ENCODE results near the gene GPNMB. TPM values are rescaled to one million over a fixed set of nuclear protein-coding genes. Genes with fewer than 3 reads are reported as not detected.

Gene GPNMB
- total and polyA plus RNA-seq, 2 of the 13 experiments (the other 11 are each of a cell fraction or from before 2014, with no cell fraction given): 1.1 to 1.6 TPM

- TF ChIP-seq NFYC (CRISPR knock-in tag; IDR thresholded peaks at IDR 0.05) (peak; percentile 60; the same call in 1 of the 2 replicates), KDM4B (CRISPR knock-in tag; IDR thresholded peaks at IDR 0.05) (no peak), ZNF674 (CRISPR knock-in tag; IDR thresholded peaks at IDR 0.05; ENCODE audit: low read depth) (no peak), SSRP1 (CRISPR knock-in tag; IDR thresholded peaks at IDR 0.05) (no peak), MYC (CRISPR knock-in tag; IDR thresholded peaks at IDR 0.05; ENCODE audit: borderline replicate concordance) (no peak), NFYB (CRISPR knock-in tag; IDR thresholded peaks at IDR 0.05) (0 out of 2 replicates have a peak, but pooled peaks have one; percentile 48), HNRNPK (IDR thresholded peaks at IDR 0.05; ENCODE audit: low read depth, low read length, poor library complexity, severe bottlenecking) (peak; percentile 93)
Observed at GRCh38 chr7:23285657-23286646, 39.4 kb downstream of the GPNMB start (continued).

GRCh38 chr7:23287612-23288011 lies 41.0 kb downstream of the GPNMB start:
- Histone ChIP-seq H3K79me2 (ENCODE audit: insufficient read depth, low read length) (no peaks in the 10 kb centered on the region), H4K20me1 (ENCODE audit: insufficient read depth, low read length) (no peaks in the 10 kb centered on the region), H3K36me3 (replicated peaks in 1 of 2; ENCODE audit: control insufficient read depth in 1 of 2, insufficient read depth in 2 of 2, low read length in 2 of 2) (no peaks in the 10 kb centered on the region), H3K9me3 (ENCODE audit: low read length) (no peaks in the 10 kb centered on the region), H3K9ac (ENCODE audit: insufficient read depth, low read depth, low read length) (no peak overlapping the region), H3K27ac (ENCODE audit: extremely low read length, insufficient read depth, low read length) (no peak overlapping the region), H3K4me1 (ENCODE audit: insufficient read depth, low read length) (peaks cover 71% of the 10 kb centered on the region), H3K4me3 (replicated peaks in 1 of 3; ENCODE audit: insufficient read depth in 1 of 3, low read depth in 2 of 3, low read length in 3 of 3) (no peak overlapping the region), H3K4me2 (ENCODE audit: low read depth, low read length) (no peak overlapping the region), H2AFZ (ENCODE audit: low read length) (peak overlapping the region; percentile 38), H3K27me3 (ENCODE audit: control insufficient read depth in 1 of 2, insufficient read depth in 2 of 2, low read length in 2 of 2) (no peaks in the 10 kb centered on the region)
- FAIRE-seq (no peak), ATAC-seq (peak; percentile 25; the same call in 2 of the 3 replicates), DNase-seq (ENCODE audit: low spot score) (peak; percentile 23)
- TF ChIP-seq ZNF768 (CRISPR knock-in tag; IDR thresholded peaks at IDR 0.05) (no peak), ZNF816 (CRISPR knock-in tag; IDR thresholded peaks at IDR 0.05; ENCODE audit: borderline replicate concordance) (peak; percentile 92), RBM22 (optimal IDR thresholded peaks at IDR 0.05; ENCODE audit: low read length) (no peak), ATRX (CRISPR knock-in tag; IDR thresholded peaks at IDR 0.05; ENCODE audit: borderline replicate concordance) (no peak), SALL1 (CRISPR knock-in tag; IDR thresholded peaks at IDR 0.05) (no peak), ZNF451 (CRISPR knock-in tag; IDR thresholded peaks at IDR 0.05) (no peak), EP300 (IDR thresholded peaks at IDR 0.05; ENCODE audit: low read depth in 2 of 2, low read length in 2 of 2) (no peak), EP300 (CRISPR knock-in tag; IDR thresholded peaks at IDR 0.05; ENCODE audit: borderline replicate concordance) (no peak), ZBTB33 (CRISPR knock-in tag; IDR thresholded peaks at IDR 0.05) (peak; percentile 11; the same call in 1 of the 2 replicates), GABPB1 (CRISPR knock-in tag; IDR thresholded peaks at IDR 0.05) (peak; percentile 13; the same call in 1 of the 2 replicates)
- intact Hi-C loops (cut with micrococcal nuclease; ENCODE audit: unreplicated experiment): no loop called here
- in situ Hi-C loops (cut with HindIII; ENCODE audit: extremely low pct_ligation_motif_present, low pct_unique_long_range_greater_than_20kb): no loop called here
- no TSS peak for BruUV-seq (replicated peaks)
- POLR2A ChIA-PET: interaction anchor here (1.0 kb wide), 1 partner anchor 11 kb away, joined by 3 read pairs; the partner anchor contains the start of gene MALSU1
- WGBS (ENCODE audit: low lambda C conversion rate): 66% methylated on average over 3 of the region's 5 CpGs
- CTCF ChIA-PET (ENCODE audit: low intra/inter-chr PET ratio, low total read pairs): no interaction called here

All from HepG2 (cell line).